ENCODE measurements around the gene NCKAP1. TPM values are rescaled to one million over a fixed set of nuclear protein-coding genes. Genes with fewer than 3 reads are reported as not detected.

Gene NCKAP1
- total and polyA plus RNA-seq, 10 of the 15 experiments (the other 5 are each of a cell fraction or from before 2014, with no cell fraction given): 0.11 to 1.5 (median 0.52) TPM

DNA sequence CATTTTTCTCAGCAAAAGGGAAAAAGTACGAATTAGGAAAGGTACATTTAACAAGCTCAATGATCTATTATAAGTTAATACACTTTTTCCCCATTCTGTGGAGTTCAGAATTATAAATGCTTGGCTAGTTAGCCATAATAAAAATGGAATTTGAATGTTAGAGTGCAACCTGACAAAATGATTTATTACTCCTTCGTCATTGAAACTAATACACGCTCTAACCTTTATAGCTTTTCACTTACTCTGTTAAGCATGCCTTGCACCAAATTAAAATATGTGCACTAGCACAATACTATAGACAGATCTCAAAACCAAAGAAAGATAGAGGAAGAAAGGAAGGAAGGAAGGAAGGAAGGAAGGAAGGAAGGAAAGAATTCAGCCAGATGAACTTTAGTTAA, 125.7 kb downstream of the NCKAP1 start (continued):
- TF ChIP-seq, protein P1, sequence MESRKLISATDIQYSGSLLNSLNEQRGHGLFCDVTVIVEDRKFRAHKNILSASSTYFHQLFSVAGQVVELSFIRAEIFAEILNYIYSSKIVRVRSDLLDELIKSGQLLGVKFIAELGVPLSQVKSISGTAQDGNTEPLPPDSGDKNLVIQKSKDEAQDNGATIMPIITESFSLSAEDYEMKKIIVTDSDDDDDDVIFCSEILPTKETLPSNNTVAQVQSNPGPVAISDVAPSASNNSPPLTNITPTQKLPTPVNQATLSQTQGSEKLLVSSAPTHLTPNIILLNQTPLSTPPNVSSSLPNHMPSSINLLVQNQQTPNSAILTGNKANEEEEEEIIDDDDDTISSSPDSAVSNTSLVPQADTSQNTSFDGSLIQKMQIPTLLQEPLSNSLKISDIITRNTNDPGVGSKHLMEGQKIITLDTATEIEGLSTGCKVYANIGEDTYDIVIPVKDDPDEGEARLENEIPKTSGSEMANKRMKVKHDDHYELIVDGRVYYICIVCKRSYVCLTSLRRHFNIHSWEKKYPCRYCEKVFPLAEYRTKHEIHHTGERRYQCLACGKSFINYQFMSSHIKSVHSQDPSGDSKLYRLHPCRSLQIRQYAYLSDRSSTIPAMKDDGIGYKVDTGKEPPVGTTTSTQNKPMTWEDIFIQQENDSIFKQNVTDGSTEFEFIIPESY (IDR thresholded peaks at IDR 0.05): no peak
- TF ChIP-seq, protein P2, sequence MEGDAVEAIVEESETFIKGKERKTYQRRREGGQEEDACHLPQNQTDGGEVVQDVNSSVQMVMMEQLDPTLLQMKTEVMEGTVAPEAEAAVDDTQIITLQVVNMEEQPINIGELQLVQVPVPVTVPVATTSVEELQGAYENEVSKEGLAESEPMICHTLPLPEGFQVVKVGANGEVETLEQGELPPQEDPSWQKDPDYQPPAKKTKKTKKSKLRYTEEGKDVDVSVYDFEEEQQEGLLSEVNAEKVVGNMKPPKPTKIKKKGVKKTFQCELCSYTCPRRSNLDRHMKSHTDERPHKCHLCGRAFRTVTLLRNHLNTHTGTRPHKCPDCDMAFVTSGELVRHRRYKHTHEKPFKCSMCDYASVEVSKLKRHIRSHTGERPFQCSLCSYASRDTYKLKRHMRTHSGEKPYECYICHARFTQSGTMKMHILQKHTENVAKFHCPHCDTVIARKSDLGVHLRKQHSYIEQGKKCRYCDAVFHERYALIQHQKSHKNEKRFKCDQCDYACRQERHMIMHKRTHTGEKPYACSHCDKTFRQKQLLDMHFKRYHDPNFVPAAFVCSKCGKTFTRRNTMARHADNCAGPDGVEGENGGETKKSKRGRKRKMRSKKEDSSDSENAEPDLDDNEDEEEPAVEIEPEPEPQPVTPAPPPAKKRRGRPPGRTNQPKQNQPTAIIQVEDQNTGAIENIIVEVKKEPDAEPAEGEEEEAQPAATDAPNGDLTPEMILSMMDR (IDR thresholded peaks at IDR 0.05 in 2 of 3, conservative IDR thresholded peaks at IDR 0.05 in 1 of 3; ENCODE audit: control insufficient read depth in 2 of 3, extremely low read depth in 1 of 3, insufficient read depth in 1 of 3, low read depth in 3 of 3, low read length in 3 of 3): no peak
- no peak for TF ChIP-seq NRF1 (conservative IDR thresholded peaks at IDR 0.05; ENCODE audit: low read depth, low read length)

DNA sequence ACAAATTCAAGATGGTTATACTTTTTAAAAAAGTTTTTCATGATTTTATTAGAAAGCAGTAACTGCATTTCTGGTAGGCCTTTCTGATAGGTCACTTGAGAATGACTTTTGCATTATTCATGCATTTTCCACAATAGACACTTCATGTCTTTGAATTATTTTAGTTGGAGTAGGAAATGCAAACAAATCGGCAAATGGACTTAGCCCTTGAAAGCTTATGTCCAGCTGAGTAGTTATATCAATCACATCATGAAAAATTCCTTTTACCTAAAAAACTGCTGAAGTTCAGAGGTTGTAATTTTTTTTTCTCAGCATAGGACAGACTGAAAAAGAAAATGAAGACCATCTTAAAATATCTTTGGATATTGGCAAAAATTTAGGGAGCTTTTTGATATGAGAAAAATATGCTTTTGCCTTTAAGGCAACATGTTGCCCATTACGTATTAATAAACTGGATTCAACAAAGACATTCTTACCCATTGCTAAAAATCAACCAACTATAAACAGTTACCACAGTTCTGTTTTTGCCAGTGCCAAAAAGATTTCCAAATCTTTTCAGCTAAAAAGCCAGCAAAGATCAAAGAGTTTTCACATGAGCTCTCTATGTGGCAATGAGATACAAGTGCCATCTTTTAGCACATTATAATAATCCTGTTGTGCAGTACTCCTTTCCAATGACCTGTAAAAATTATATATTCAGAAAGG, 126.3 kb downstream of the NCKAP1 start:
- Histone ChIP-seq H3K9ac (ENCODE audit: control insufficient read depth, insufficient read depth, low read length) (no peak overlapping the region), H2AFZ (ENCODE audit: control insufficient read depth, low read depth, low read length) (no peak overlapping the region), H3K9me3 (replicated peaks; ENCODE audit: control insufficient read depth, insufficient read depth, low read length) (no peaks in the 10 kb centered on the region), H3K4me3 (no peak overlapping the region), H4K20me1 (ENCODE audit: control insufficient read depth, insufficient read depth) (no peaks in the 10 kb centered on the region), H3K4me1 (ENCODE audit: control insufficient read depth, insufficient read depth, low read length) (no peaks in the 10 kb centered on the region), H3K27me3 (replicated peaks in 1 of 2; ENCODE audit: control insufficient read depth in 2 of 2, insufficient read depth in 2 of 2, low read length in 1 of 2) (no peaks in the 10 kb centered on the region), H3K36me3 (ENCODE audit: control insufficient read depth in 2 of 2, insufficient read depth in 2 of 2, low read length in 1 of 2) (no peaks in the 10 kb centered on the region), H3K79me2 (ENCODE audit: control insufficient read depth, insufficient read depth, low read length) (no peaks in the 10 kb centered on the region), H3K27ac (ENCODE audit: control insufficient read depth, insufficient read depth) (no peak overlapping the region), H3K4me2 (ENCODE audit: control insufficient read depth, insufficient read depth) (no peak overlapping the region)
- intact Hi-C loops (cut with micrococcal nuclease; ENCODE audit: unreplicated experiment): no loop called here
- ChIA-PET RAD21 (ENCODE audit: unreplicated experiment) (no interaction called here), POLR2A (no interaction called here), CTCF (interaction anchor here (1.1 kb wide), 1 partner anchor 13 kb away, joined by 3 read pairs; no protein-coding TSS in a partner anchor), SMC1A (ENCODE audit: uncharacterized antibody, unreplicated experiment) (no interaction called here)
- DNase-seq (ENCODE audit: low read depth, low spot score) (no peak), ATAC-seq (no peak), FAIRE-seq (no peak)
- no TSS peak for BruUV-seq (replicated peaks)
- TF ChIP-seq CBX5 (IDR thresholded peaks at IDR 0.05; ENCODE audit: low read depth): no peak
- TF ChIP-seq, protein P2 (IDR thresholded peaks at IDR 0.05 in 2 of 3, conservative IDR thresholded peaks at IDR 0.05 in 1 of 3; ENCODE audit: control insufficient read depth in 2 of 3, extremely low read depth in 1 of 3, insufficient read depth in 1 of 3, low read depth in 3 of 3, low read length in 3 of 3): no peak
- no peak for TF ChIP-seq MTA2 (IDR thresholded peaks at IDR 0.05; ENCODE audit: low read depth)
- TF ChIP-seq, protein P3, sequence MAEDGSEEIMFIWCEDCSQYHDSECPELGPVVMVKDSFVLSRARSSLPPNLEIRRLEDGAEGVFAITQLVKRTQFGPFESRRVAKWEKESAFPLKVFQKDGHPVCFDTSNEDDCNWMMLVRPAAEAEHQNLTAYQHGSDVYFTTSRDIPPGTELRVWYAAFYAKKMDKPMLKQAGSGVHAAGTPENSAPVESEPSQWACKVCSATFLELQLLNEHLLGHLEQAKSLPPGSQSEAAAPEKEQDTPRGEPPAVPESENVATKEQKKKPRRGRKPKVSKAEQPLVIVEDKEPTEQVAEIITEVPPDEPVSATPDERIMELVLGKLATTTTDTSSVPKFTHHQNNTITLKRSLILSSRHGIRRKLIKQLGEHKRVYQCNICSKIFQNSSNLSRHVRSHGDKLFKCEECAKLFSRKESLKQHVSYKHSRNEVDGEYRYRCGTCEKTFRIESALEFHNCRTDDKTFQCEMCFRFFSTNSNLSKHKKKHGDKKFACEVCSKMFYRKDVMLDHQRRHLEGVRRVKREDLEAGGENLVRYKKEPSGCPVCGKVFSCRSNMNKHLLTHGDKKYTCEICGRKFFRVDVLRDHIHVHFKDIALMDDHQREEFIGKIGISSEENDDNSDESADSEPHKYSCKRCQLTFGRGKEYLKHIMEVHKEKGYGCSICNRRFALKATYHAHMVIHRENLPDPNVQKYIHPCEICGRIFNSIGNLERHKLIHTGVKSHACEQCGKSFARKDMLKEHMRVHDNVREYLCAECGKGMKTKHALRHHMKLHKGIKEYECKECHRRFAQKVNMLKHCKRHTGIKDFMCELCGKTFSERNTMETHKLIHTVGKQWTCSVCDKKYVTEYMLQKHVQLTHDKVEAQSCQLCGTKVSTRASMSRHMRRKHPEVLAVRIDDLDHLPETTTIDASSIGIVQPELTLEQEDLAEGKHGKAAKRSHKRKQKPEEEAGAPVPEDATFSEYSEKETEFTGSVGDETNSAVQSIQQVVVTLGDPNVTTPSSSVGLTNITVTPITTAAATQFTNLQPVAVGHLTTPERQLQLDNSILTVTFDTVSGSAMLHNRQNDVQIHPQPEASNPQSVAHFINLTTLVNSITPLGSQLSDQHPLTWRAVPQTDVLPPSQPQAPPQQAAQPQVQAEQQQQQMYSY (CRISPR knock-in tag; IDR thresholded peaks at IDR 0.05): no peak
- in situ Hi-C loops (cut with MboI): no loop called here
- 49% methylated on average over 2 of the region's 2 CpGs for WGBS (ENCODE audit: insufficient coverage, insufficient replicate concordance, low lambda C conversion rate, missing lambda C conversion rate)
